K562 (cell line): ENCODE results near the gene C9orf50. TPM values are rescaled to one million over a fixed set of nuclear protein-coding genes. Genes with fewer than 3 reads are reported as not detected.

Experiments used
- ATAC-seq: fragments of 200-7000 bp; cut with Tn5 transposase; 3 replicates; pipeline ENCODE4 v1.9.1; 2020; ENCODE audit warnings: moderate library complexity
- BruUV-seq: library from RNA; stranded (reverse); fragments of 400-500 nt; replicated peaks from 2 replicates; lab custom pipeline; 2021; lab: Mats Ljungman, UMichigan
- CTCF ChIA-PET: fragments of 300-600 bp; formaldehyde crosslinking; extraction: SDS; loops from one replicate; lab custom pipeline; 2021; ENCODE audit warnings: low intra/inter-chr PET ratio; lab: Yijun Ruan, JAX
- POLR2A ChIA-PET: fragments of 300-600, 350-650 bp; sonication (Branson Sonifier 250); formaldehyde crosslinking; extraction: SDS; loops from one replicate; lab custom pipeline; 2021; ENCODE audit warnings: antibody characterized with exemption, inconsistent platforms; lab: Yijun Ruan, JAX
- DNase-seq, 4 experiments: peaks; one replicate each; pipeline versions ENCODE4 v3.0.0 to v3.0.0-alpha.2; 2011 to 2018; ENCODE audit warnings: low spot score in 3 of 4, mixed read lengths in 3 of 4; ENCODE audit errors: extremely low read depth in 1 of 4
- FAIRE-seq: peaks from 2 replicates; lab custom pipeline; 2011; peaks lifted over from hg19 to GRCh38; lab: Jason Lieb, UNC
- H2AFZ ChIP-seq: 2 replicates; pipeline ENCODE4 v1.6.0; 2011; ENCODE audit warnings: low read depth, low read length, control low read depth, inconsistent platforms
- H3K27ac ChIP-seq: fragments of 200-600 bp; 3 replicates; pipeline ENCODE4 v1.8.0; 2011; ENCODE audit warnings: low read depth, mild to moderate bottlenecking, control low read depth, inconsistent platforms, low read length, moderate library complexity, mixed read lengths; ENCODE audit errors: extremely low read depth
- H3K27me3 ChIP-seq, 2 experiments: fragments of 300-600 bp in 1 of 2; 2 replicates in 1 of 2; 3 replicates in 1 of 2; pipeline versions ENCODE4 v1.6.0 to v1.8.0; 2011; ENCODE audit warnings: inconsistent platforms in 2 of 2, low read length in 2 of 2, mild to moderate bottlenecking in 1 of 2, mixed read lengths in 1 of 2, moderate library complexity in 1 of 2; ENCODE audit not compliant: control insufficient read depth in 2 of 2, insufficient read depth in 2 of 2
- H3K36me3 ChIP-seq: fragments of 300-600 bp; 3 replicates; pipeline ENCODE4 v1.8.0; 2011; ENCODE audit warnings: mild to moderate bottlenecking, low read length, inconsistent platforms; ENCODE audit not compliant: control insufficient read depth, insufficient read depth
- H3K4me1 ChIP-seq, 2 experiments: fragments of 200-600 bp in 1 of 2; replicated peaks in 1 of 2; 2 replicates in 1 of 2; 3 replicates in 1 of 2; pipeline versions ENCODE4 v1.5.1 to v1.8.0; 2011; ENCODE audit warnings: inconsistent platforms in 2 of 2, low read length in 2 of 2, mild to moderate bottlenecking in 1 of 2, mixed read lengths in 1 of 2, moderate library complexity in 1 of 2; ENCODE audit not compliant: control insufficient read depth in 2 of 2, insufficient read depth in 2 of 2
- H3K4me2 ChIP-seq: 2 replicates; pipeline ENCODE4 v1.6.1; 2011; ENCODE audit warnings: low read length, control low read depth, inconsistent platforms, mixed read lengths; ENCODE audit not compliant: insufficient read depth
- H3K4me3 ChIP-seq: fragments of 200-600 bp; sonication (generic), shearing (Covaris generic); 2 replicates; pipeline ENCODE4 v1.5.1; 2016; ENCODE audit warnings: control low read depth, inconsistent platforms
- H3K79me2 ChIP-seq: fragments of 200-600 bp; 3 replicates; pipeline ENCODE4 v1.8.0; 2011; ENCODE audit warnings: low read length, inconsistent platforms; ENCODE audit not compliant: control insufficient read depth, insufficient read depth
- H3K9ac ChIP-seq, 2 experiments: 2 replicates each; pipeline versions ENCODE4 v1.6.0 to v1.6.1; 2011; ENCODE audit warnings: low read depth in 2 of 2, low read length in 2 of 2, control low read depth in 1 of 2, inconsistent platforms in 1 of 2, mild to moderate bottlenecking in 1 of 2, mixed read lengths in 1 of 2; ENCODE audit not compliant: insufficient read depth in 1 of 2
- H3K9me1 ChIP-seq: one replicate; pipeline ENCODE4 v1.6.0; 2011; ENCODE audit warnings: inconsistent platforms, mild to moderate bottlenecking, low read length, moderate library complexity; ENCODE audit not compliant: control insufficient read depth, insufficient read depth
- H3K9me3 ChIP-seq: replicated peaks from 2 replicates; pipeline ENCODE4 v1.5.1; 2011; ENCODE audit warnings: low read depth, low read length, inconsistent platforms; ENCODE audit not compliant: control insufficient read depth, insufficient read depth
- H4K20me1 ChIP-seq: replicated peaks from 2 replicates; pipeline ENCODE4 v1.6.1; 2011; ENCODE audit warnings: low read length, inconsistent platforms, mixed read lengths; ENCODE audit not compliant: control insufficient read depth, insufficient read depth
- BCOR ChIP-seq: fragments of 450-650 bp; IDR thresholded peaks from 2 replicates; pipeline ENCODE4 v1.6.1; 2016
- KDM1A ChIP-seq, 2 experiments: fragments of 450-650 bp; IDR thresholded peaks; 2 replicates each; pipeline ENCODE4 v1.6.1; 2016; ENCODE audit warnings: mild to moderate bottlenecking in 2 of 2
- NFATC3 ChIP-seq: fragments of 450-650 bp; IDR thresholded peaks from 2 replicates; pipeline ENCODE4 v1.6.1; 2017; ENCODE audit warnings: mild to moderate bottlenecking
- RBM25 ChIP-seq: fragments of 200-400 bp; formaldehyde crosslinking; IDR thresholded peaks from 2 replicates; pipeline ENCODE4 v1.6.1; 2018; ENCODE audit warnings: low read length, low read depth, moderate library complexity; ENCODE audit not compliant: severe bottlenecking
- WGBS: fragments of 100-300 bp; shearing (Covaris generic); methylation state at CpG from one replicate; pipeline ENCODE4 v1.1.6; 2016; ENCODE audit warnings: low coverage, mixed read lengths; ENCODE audit not compliant: insufficient coverage; ENCODE audit errors: missing lambda C conversion rate; 5-methylcytosine and 5-hydroxymethylcytosine counted together
- in situ Hi-C: fragments of 300-500 bp; cut with MboI; formaldehyde crosslinking; loops from 4 replicates; pipeline ENCODE4 v1.15.0; 2018; ENCODE audit warnings: inconsistent platforms, mixed read lengths
- intact Hi-C: fragments of 100-400 bp; cut with micrococcal nuclease; formaldehyde crosslinking; loops from 2 replicates; pipeline ENCODE4 v1.14.2; 2022
- polyA plus RNA-seq, 8 experiments: library from polyadenylated mRNA; depleted of rRNA in 4 of 8; stranded (reverse) in 5 of 8; unstranded in 3 of 8; fragments of >200 nt; fragmentation: Nextera tagmentation in 2 of 8; fragmentation: Illumina TruSeq in 1 of 8; extraction: Ambion mirVana in 2 of 8; extraction: Trizol in 1 of 8; gene quantifications; 2 replicates each; pipeline versions ENCODE4 v1.2.1 to v1.2.3, GENCODE V29; 2011 to 2014; ENCODE audit warnings: inconsistent platforms in 1 of 8, missing spikeins in 1 of 8
- total RNA-seq, 7 experiments: library from RNA; depleted of rRNA in 6 of 7; stranded (reverse); fragments of >200 nt in 6 of 7; fragmentation: Illumina TruSeq in 2 of 7; extraction: Trizol in 2 of 7; gene quantifications; 2 replicates each; pipeline versions ENCODE4 v1.2.1 to v1.2.3, GENCODE V29; 2011 to 2021; ENCODE audit warnings: low replicate concordance in 1 of 7

The C9orf50 gene
- total and polyA plus RNA-seq, 9 of the 15 experiments (the other 6 are each of a cell fraction or from before 2014, with no cell fraction given) = not detected

DNA sequence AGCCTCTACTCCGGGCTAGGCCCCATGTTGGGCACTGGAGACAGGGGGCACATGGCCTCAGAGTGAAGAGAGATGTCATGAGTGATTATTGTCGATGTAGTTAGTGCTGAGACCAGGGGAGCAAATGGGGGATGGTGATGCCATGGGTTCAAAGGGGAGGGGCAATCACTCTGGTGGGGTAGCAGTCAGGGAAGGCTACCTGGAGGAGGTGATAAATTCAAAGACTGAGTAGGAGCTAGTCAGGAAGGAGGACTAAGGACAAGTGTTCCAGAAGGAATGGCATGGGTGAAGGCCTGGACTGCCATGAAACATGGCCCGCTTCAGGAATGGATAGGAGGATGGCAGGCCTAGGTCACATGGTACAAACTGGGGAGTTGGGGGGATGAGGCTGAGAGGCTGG lies 41.6 kb downstream of the C9orf50 start (continued):
- peak; percentile 57 for TF ChIP-seq RBM25

DNA sequence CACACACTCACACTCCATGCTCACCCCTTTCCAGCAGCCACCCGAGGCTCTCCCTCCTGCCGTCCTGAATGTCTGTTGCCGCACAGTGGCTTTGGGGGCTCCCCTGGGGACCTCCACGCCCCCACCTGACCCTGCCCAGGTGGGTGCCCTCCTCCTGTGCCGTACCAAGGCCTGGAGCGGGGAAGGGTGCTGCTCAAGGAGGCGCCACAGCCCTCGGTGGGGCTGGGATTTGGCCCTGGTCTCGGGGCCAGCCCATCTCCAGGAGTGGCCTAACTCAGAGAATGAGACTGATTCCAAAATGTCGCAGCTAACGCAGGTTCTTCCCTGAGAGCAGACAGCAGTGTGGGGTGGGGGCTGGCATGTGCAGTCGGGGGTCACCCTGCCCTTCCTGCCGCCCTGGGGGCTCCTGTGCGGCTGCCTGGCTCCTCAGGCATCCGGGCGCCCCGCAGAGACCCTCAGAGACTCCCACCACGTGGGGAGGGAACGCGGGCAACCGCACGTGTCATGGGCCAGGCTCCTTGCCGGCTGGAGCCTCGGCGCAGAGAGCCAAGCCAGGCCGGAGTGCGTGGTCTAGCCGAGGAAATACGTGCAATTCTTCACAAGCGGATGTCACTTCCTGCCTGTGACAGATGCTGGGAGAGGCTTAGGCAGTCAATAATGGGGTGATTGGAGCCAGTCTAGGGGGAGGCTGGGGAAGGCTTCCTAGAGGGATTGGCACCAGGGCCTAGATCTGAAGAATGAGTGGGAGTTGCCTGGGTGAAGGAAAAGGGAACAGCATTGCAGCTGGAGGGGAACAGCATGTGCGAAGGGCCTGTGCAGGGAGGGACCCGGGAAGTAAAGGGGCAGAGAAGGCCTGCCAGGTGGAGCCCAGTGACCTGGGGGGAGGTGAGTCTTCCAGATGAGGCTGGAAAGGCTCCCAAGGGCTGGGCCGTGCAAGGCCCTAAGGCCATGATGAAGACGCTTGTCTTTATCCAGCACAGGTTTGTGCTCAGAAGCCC lies 44.1 kb downstream of the C9orf50 start:
- in situ Hi-C loops = no loop called here
- BruUV-seq = no TSS peak
- no peaks in the 10 kb centered on the region for H3K9me1 ChIP-seq
- H3K4me3 ChIP-seq = no peak overlapping the region
- no peaks in the 10 kb centered on the region for H3K27me3 ChIP-seq
- FAIRE-seq = no peak
- DNase-seq = no peak
- no peak overlapping the region for H3K4me2 ChIP-seq
- no peaks in the 10 kb centered on the region for H3K36me3 ChIP-seq
- ATAC-seq = no peak
- peaks cover 0 to 20% of the 10 kb centered on the region in 2 experiments; a peak in 2 of 5 replicates for H3K4me1 ChIP-seq
- H3K27ac ChIP-seq = no peak overlapping the region
- CTCF ChIA-PET = no interaction called here
- POLR2A ChIA-PET = no interaction called here
- H3K9ac ChIP-seq = no peak overlapping the region
- TF ChIP-seq NFATC3 = no peak
- peak; percentile 49; the same call in 1 of the 2 replicates for TF ChIP-seq BCOR
- 0 out of 4 replicates have a peak, but pooled peaks of 1 of the 2 experiments have one; percentile 29 for TF ChIP-seq KDM1A (IDR thresholded peaks at IDR 0.05)
- no peaks in the 10 kb centered on the region for H4K20me1 ChIP-seq
- no peaks in the 10 kb centered on the region; the same call in none of the 2 replicates for H3K9me3 ChIP-seq
- intact Hi-C loops = no loop called here
- 71% methylated on average over 31 of the region's 34 CpGs for WGBS
- H2AFZ ChIP-seq = no peak overlapping the region
- H3K79me2 ChIP-seq = no peaks in the 10 kb centered on the region
